GM12873 (cell line): Measurements from ENCODE around the gene LRRC25.

ENCODE experiments used
- CTCF ChIP-seq: IDR thresholded peaks from 2 replicates; pipeline ENCODE4 v1.5.1; 2012; ENCODE audit warnings: low read depth, mild to moderate bottlenecking, moderate library complexity, low read length, control low read depth; ENCODE audit not compliant: insufficient read depth; ENCODE audit errors: missing control alignments

LRRC25 gene

GRCh38 chr19:18439025-18439909 lies 41.8 kb upstream of the LRRC25 start:
- TF ChIP-seq CTCF, result no peak

- TF ChIP-seq CTCF, result no peak
Observed at GRCh38 chr19:18438331-18439024, 41.1 kb upstream of the LRRC25 start.

- TF ChIP-seq CTCF, result no peak
Observed at GRCh38 chr19:18437491-18438330, 40.3 kb upstream of the LRRC25 start, which contains the start of gene ISYNA1. Gene ISYNA1, minus strand, starts transcription at chr19:18438133. Its CDS starts 154 bp downstream, at chr19:18437979.

- TF ChIP-seq CTCF, result no peak
Observed at GRCh38 chr19:18436671-18437490, 39.5 kb upstream of the LRRC25 start.

GRCh38 chr19:18435842-18436670 lies 38.6 kb upstream of the LRRC25 start:
- TF ChIP-seq CTCF, result no peak

- TF ChIP-seq CTCF, result no peak
Observed at GRCh38 chr19:18435178-18435841, 37.9 kb upstream of the LRRC25 start.
